Measurements from ENCODE around the gene XIRP2.

DNA sequence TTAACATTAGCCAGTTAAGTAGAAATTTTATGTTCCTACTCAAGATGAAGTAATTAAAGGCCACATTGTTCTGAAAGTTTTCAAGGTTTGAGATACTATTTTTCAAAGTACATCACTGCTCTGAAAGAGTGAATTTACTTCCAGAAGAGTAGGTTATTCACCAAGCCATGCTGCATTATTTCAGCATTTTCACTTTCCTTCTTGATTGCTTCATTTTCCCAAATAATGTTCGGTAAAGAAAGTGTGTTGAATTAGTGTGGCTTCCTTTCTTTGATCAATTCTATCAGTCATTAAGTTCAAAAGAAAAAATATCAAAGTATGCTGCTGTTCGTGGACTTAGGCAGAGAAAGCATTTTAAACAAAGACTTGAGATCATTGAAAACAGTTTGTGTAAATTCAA is 310.3 kb downstream of the XIRP2 start:
- no peak for TF ChIP-seq POLR2A (IDR thresholded peaks at IDR 0.05)
- TF ChIP-seq, protein P1, sequence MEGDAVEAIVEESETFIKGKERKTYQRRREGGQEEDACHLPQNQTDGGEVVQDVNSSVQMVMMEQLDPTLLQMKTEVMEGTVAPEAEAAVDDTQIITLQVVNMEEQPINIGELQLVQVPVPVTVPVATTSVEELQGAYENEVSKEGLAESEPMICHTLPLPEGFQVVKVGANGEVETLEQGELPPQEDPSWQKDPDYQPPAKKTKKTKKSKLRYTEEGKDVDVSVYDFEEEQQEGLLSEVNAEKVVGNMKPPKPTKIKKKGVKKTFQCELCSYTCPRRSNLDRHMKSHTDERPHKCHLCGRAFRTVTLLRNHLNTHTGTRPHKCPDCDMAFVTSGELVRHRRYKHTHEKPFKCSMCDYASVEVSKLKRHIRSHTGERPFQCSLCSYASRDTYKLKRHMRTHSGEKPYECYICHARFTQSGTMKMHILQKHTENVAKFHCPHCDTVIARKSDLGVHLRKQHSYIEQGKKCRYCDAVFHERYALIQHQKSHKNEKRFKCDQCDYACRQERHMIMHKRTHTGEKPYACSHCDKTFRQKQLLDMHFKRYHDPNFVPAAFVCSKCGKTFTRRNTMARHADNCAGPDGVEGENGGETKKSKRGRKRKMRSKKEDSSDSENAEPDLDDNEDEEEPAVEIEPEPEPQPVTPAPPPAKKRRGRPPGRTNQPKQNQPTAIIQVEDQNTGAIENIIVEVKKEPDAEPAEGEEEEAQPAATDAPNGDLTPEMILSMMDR (IDR thresholded peaks at IDR 0.05) = no peak

All from prostate gland (tissue), 2 donors.